ENCODE data around the gene SERGEF. TPM values are rescaled to one million over a fixed set of nuclear protein-coding genes. Genes with fewer than 3 reads are reported as not detected.

Gene SERGEF
- total RNA-seq, 5 donors from 2014 or later (not counting 1 experiment from before 2014, with no cell fraction given), result 45.9 to 59.1 (median 55.9) TPM

DNA sequence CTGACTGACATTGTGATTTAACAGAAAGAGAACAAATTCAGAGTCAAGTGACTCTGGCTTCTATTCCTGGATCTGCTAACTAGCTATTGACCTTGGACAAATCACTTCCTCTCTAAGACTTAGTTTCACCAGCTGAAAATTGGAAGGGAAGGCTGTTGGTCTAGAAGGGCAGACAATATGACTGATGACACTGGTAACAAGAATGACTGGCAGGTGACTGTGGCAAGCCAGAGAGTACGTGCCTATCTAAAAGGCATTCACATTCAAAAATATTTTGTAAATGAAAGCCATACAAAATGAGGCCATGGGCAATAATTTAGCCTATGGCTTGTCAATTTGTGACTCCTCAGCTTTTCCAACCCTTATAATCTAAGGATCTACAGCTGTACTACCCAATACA is 23.5 kb downstream of the SERGEF start:
- ATAC-seq (replicated peaks in 1 of 4) (no peak), DNase-seq (no peak)
- Mint-ChIP-seq H3K36me3 (peaks cover 56% of the 10 kb centered on the region), H3K27me3 (no peaks in the 10 kb centered on the region), H3K9me3 (no peaks in the 10 kb centered on the region), H3K4me3 (no peak overlapping the region), H3K4me1 (peaks cover 0 to 3% (median 2%) of the 10 kb centered on the region in 3 donors), H3K27ac (no peak overlapping the region)
- H3K4me3 ChIP-seq (ENCODE audit: control insufficient read depth in 1 of 2, extremely low read depth in 1 of 2, low read length in 1 of 2), result no peak overlapping the region
- H3K27me3 ChIP-seq (replicated peaks in 1 of 2; ENCODE audit: control insufficient read depth in 2 of 2, extremely low read depth in 1 of 2, insufficient read depth in 2 of 2, low read length in 1 of 2), result no peaks in the 10 kb centered on the region
- CTCF ChIA-PET, result interaction anchor here (0.5 to 1.4 kb wide), 3 partner anchors 44 to 714 kb away, joined by 3 to 9 read pairs (median 4); no protein-coding TSS in a partner anchor
- WGBS (ENCODE audit: insufficient coverage), result no CpG with 5 or more reads among the region's 1 CpG
- no peaks in the 10 kb centered on the region for H3K9me3 ChIP-seq
- H3K36me3 ChIP-seq (ENCODE audit: control insufficient read depth in 2 of 2, extremely low read depth in 1 of 2, insufficient read depth in 1 of 2, low read length in 1 of 2), result peaks cover 8 to 67% of the 10 kb centered on the region in 2 donors
- POLR2A ChIA-PET, result no interaction called here
- no peak overlapping the region for H3K27ac ChIP-seq (ENCODE audit: low read length)
- H3K4me1 ChIP-seq (ENCODE audit: control insufficient read depth in 1 of 2, extremely low read depth in 1 of 2, insufficient read depth in 2 of 2, low read length in 2 of 2), result no peaks in the 10 kb centered on the region

DNA sequence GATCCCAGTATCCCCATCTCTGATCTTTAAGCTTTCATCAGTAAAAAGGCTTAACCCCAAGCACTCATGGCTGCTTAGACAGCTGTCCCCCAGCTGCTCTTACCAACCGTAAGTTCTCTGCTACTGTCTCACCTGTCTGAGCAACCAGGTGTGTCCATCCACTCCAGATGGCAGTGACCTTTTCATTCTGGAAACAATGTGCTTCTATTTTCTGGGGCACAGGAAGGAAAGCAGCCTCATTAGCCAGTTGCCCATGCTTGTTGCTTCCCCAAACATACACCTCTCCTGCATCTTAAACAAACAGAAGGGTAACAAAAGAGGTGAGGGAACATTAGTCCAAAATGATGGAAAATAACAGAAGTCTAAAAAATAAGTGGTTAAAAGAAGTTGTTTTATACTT is 24.4 kb downstream of the SERGEF start:
- ChIA-PET POLR2A (no interaction called here), CTCF (interaction anchor here in 1 of 2 donors (1.1 to 1.4 kb wide), 3 partner anchors 15 to 713 kb away, joined by 3 to 4 read pairs (median 3); no protein-coding TSS in a partner anchor)
- H3K27me3 Mint-ChIP-seq, result no peaks in the 10 kb centered on the region
- no peak overlapping the region for H3K4me3 Mint-ChIP-seq
- Histone ChIP-seq H3K36me3 (ENCODE audit: control insufficient read depth in 2 of 2, extremely low read depth in 1 of 2, insufficient read depth in 1 of 2, low read length in 1 of 2) (peaks cover 8 to 69% of the 10 kb centered on the region in 2 donors), H3K4me1 (ENCODE audit: control insufficient read depth in 1 of 2, extremely low read depth in 1 of 2, insufficient read depth in 2 of 2, low read length in 2 of 2) (no peaks in the 10 kb centered on the region), H3K4me3 (ENCODE audit: control insufficient read depth in 1 of 2, extremely low read depth in 1 of 2, low read length in 1 of 2) (no peak overlapping the region), H3K27me3 (replicated peaks in 1 of 2; ENCODE audit: control insufficient read depth in 2 of 2, extremely low read depth in 1 of 2, insufficient read depth in 2 of 2, low read length in 1 of 2) (no peaks in the 10 kb centered on the region), H3K27ac (ENCODE audit: low read length) (no peak overlapping the region), H3K9me3 (no peaks in the 10 kb centered on the region)
- H3K36me3 Mint-ChIP-seq, result peaks cover 61% of the 10 kb centered on the region
- WGBS (ENCODE audit: insufficient coverage), result 100% methylated on average over 1 of the region's 1 CpG
- no peaks in the 10 kb centered on the region for H3K9me3 Mint-ChIP-seq
- no peak overlapping the region for H3K27ac Mint-ChIP-seq
- DNase-seq, result no peak
- peaks cover 0 to 3% (median 2%) of the 10 kb centered on the region in 3 donors for H3K4me1 Mint-ChIP-seq
- no peak for ATAC-seq (replicated peaks in 1 of 4)

- Histone ChIP-seq H3K27me3 (replicated peaks in 1 of 2; ENCODE audit: control insufficient read depth in 2 of 2, extremely low read depth in 1 of 2, insufficient read depth in 2 of 2, low read length in 1 of 2) (no peaks in the 10 kb centered on the region), H3K4me3 (ENCODE audit: control insufficient read depth in 1 of 2, extremely low read depth in 1 of 2, low read length in 1 of 2) (no peak overlapping the region), H3K27ac (ENCODE audit: low read length) (no peak overlapping the region), H3K4me1 (ENCODE audit: control insufficient read depth in 1 of 2, extremely low read depth in 1 of 2, insufficient read depth in 2 of 2, low read length in 2 of 2) (no peaks in the 10 kb centered on the region), H3K9me3 (no peaks in the 10 kb centered on the region), H3K36me3 (ENCODE audit: control insufficient read depth in 2 of 2, extremely low read depth in 1 of 2, insufficient read depth in 1 of 2, low read length in 1 of 2) (peaks cover 8 to 67% of the 10 kb centered on the region in 2 donors)
- POLR2A ChIA-PET, result no interaction called here
- CTCF ChIA-PET, result interaction anchor here (0.7 to 1.3 kb wide), 5 partner anchors 14 to 712 kb away, joined by 3 to 4 read pairs (median 3); no protein-coding TSS in a partner anchor
- Mint-ChIP-seq H3K4me1 (peaks cover 0 to 3% (median 2%) of the 10 kb centered on the region in 3 donors), H3K27ac (no peak overlapping the region), H3K36me3 (peaks cover 63% of the 10 kb centered on the region), H3K27me3 (no peaks in the 10 kb centered on the region), H3K9me3 (no peaks in the 10 kb centered on the region), H3K4me3 (no peak overlapping the region)
- no peak for ATAC-seq (replicated peaks in 1 of 4)
- no peak for DNase-seq
- WGBS (ENCODE audit: insufficient coverage), result no CpG with 5 or more reads among the region's 1 CpG
These were observed 25.0 kb downstream of the SERGEF start for GRCh38 chr11:17987826-17988225.

GRCh38 chr11:17986711-17987220 is 26.1 kb downstream of the SERGEF start:
- WGBS (ENCODE audit: insufficient coverage), result no CpG with 5 or more reads among the region's 1 CpG
- Histone ChIP-seq H3K27ac (ENCODE audit: low read length) (no peak overlapping the region), H3K9me3 (no peaks in the 10 kb centered on the region), H3K36me3 (ENCODE audit: control insufficient read depth in 2 of 2, extremely low read depth in 1 of 2, insufficient read depth in 1 of 2, low read length in 1 of 2) (peaks cover 11 to 72% of the 10 kb centered on the region in 2 donors), H3K4me3 (ENCODE audit: control insufficient read depth in 1 of 2, extremely low read depth in 1 of 2, low read length in 1 of 2) (no peak overlapping the region), H3K4me1 (ENCODE audit: control insufficient read depth in 1 of 2, extremely low read depth in 1 of 2, insufficient read depth in 2 of 2, low read length in 2 of 2) (no peaks in the 10 kb centered on the region), H3K27me3 (replicated peaks in 1 of 2; ENCODE audit: control insufficient read depth in 2 of 2, extremely low read depth in 1 of 2, insufficient read depth in 2 of 2, low read length in 1 of 2) (no peaks in the 10 kb centered on the region)
- CTCF ChIA-PET, result interaction anchor here (0.6 to 1.2 kb wide), 5 partner anchors 10 to 597 kb away, joined by 3 read pairs; no protein-coding TSS in a partner anchor
- H3K27me3 Mint-ChIP-seq, result no peaks in the 10 kb centered on the region
- H3K9me3 Mint-ChIP-seq, result no peaks in the 10 kb centered on the region
- H3K4me3 Mint-ChIP-seq, result no peak overlapping the region
- H3K4me1 Mint-ChIP-seq, result peaks cover 0 to 2% (median 2%) of the 10 kb centered on the region in 3 donors
- H3K27ac Mint-ChIP-seq, result no peak overlapping the region
- peaks cover 67% of the 10 kb centered on the region for H3K36me3 Mint-ChIP-seq
- ATAC-seq (replicated peaks in 1 of 4), result no peak
- no peak for DNase-seq
- POLR2A ChIA-PET, result no interaction called here

DNA sequence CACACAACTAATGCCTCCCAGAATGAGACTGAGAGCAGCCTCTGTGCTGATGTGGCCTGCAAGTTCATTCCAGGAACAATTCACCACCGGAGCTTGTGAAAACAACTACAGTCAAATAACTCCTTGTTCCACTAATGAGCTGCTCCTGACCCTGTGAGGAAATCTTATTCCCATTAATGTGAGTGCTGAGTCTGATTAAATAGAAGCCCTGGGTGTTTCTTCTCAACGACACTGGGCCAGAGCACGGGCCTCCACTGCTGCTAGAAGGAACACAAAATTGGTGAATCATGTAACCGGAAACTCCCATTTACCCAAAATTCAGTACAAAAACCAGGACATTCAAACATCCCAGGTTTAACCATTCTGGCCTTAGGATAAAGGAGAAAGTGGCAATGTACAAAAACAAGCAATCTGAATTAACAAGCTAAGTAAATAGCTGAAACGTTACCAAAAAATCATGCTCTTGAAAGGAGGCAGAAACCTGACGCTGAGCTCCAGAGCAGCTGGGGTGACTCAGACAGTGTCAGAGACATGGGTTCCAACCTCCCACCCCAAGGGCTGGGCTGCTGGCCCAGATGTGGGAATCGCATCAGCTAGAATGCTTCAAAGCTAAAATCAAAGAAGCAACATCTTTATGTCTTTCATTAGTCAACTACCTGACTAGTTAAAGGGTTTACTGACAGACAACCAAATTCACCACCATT is 26.7 kb downstream of the SERGEF start:
- H3K9me3 ChIP-seq, result no peaks in the 10 kb centered on the region
- Mint-ChIP-seq H3K27me3 (no peaks in the 10 kb centered on the region), H3K4me1 (no peaks in the 10 kb centered on the region), H3K27ac (no peak overlapping the region), H3K4me3 (no peak overlapping the region), H3K9me3 (no peaks in the 10 kb centered on the region), H3K36me3 (peaks cover 67% of the 10 kb centered on the region)
- ChIA-PET POLR2A (no interaction called here), CTCF (interaction anchor here in 1 of 2 donors (0.6 to 1.0 kb wide), 3 partner anchors 10 to 161 kb away, joined by 3 read pairs; no protein-coding TSS in a partner anchor)
- peaks cover 11 to 72% of the 10 kb centered on the region in 2 donors for H3K36me3 ChIP-seq (ENCODE audit: control insufficient read depth in 2 of 2, extremely low read depth in 1 of 2, insufficient read depth in 1 of 2, low read length in 1 of 2)
- no peak overlapping the region for H3K4me3 ChIP-seq (ENCODE audit: control insufficient read depth in 1 of 2, extremely low read depth in 1 of 2, low read length in 1 of 2)
- no peaks in the 10 kb centered on the region for H3K4me1 ChIP-seq (ENCODE audit: control insufficient read depth in 1 of 2, extremely low read depth in 1 of 2, insufficient read depth in 2 of 2, low read length in 2 of 2)
- ATAC-seq (replicated peaks in 1 of 4) (no peak), DNase-seq (no peak)
- no peaks in the 10 kb centered on the region for H3K27me3 ChIP-seq (replicated peaks in 1 of 2; ENCODE audit: control insufficient read depth in 2 of 2, extremely low read depth in 1 of 2, insufficient read depth in 2 of 2, low read length in 1 of 2)
- H3K27ac ChIP-seq (ENCODE audit: low read length), result no peak overlapping the region
- WGBS (ENCODE audit: insufficient coverage), result 100% methylated on average over 2 of the region's 7 CpGs

DNA sequence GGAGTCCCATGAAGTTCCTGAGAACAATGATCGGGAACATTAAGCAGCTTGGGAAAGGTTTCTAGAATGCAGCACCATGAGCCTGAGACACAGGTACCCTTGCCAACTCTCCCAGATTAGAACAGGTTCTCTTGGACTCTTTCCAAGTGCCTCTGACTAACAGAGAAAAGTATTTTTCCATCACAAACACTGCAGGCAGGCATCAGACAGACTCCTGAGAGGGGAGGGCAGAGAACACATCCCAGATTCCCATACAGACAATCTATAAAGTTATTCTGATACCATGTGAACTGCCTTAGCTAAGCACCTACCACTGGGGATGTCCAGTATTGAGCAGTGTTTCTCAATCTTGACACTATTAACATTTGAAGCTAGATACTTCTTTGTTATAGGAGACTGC is 27.3 kb downstream of the SERGEF start:
- H3K9me3 ChIP-seq, result no peaks in the 10 kb centered on the region
- Mint-ChIP-seq H3K27ac (no peak overlapping the region), H3K36me3 (peaks cover 66% of the 10 kb centered on the region), H3K4me1 (no peaks in the 10 kb centered on the region), H3K4me3 (no peak overlapping the region), H3K27me3 (no peaks in the 10 kb centered on the region), H3K9me3 (no peaks in the 10 kb centered on the region)
- ChIA-PET CTCF (interaction anchor here in 1 of 2 donors (0.8 kb wide), 1 partner anchor 109 kb away, joined by 3 read pairs; no protein-coding TSS in a partner anchor), POLR2A (no interaction called here)
- H3K27me3 ChIP-seq (replicated peaks in 1 of 2; ENCODE audit: control insufficient read depth in 2 of 2, extremely low read depth in 1 of 2, insufficient read depth in 2 of 2, low read length in 1 of 2), result no peaks in the 10 kb centered on the region
- WGBS (ENCODE audit: insufficient coverage), result 100% methylated on average over 1 of the region's 1 CpG
- no peak overlapping the region for H3K4me3 ChIP-seq (ENCODE audit: control insufficient read depth in 1 of 2, extremely low read depth in 1 of 2, low read length in 1 of 2)
- no peak overlapping the region for H3K27ac ChIP-seq (ENCODE audit: low read length)
- DNase-seq, result no peak
- H3K4me1 ChIP-seq (ENCODE audit: control insufficient read depth in 1 of 2, extremely low read depth in 1 of 2, insufficient read depth in 2 of 2, low read length in 2 of 2), result no peaks in the 10 kb centered on the region
- ATAC-seq (replicated peaks in 1 of 4), result no peak
- peaks cover 11 to 71% of the 10 kb centered on the region in 2 donors for H3K36me3 ChIP-seq (ENCODE audit: control insufficient read depth in 2 of 2, extremely low read depth in 1 of 2, insufficient read depth in 1 of 2, low read length in 1 of 2)

Data from T-cell (primary cell).